Activated CD8-positive, alpha-beta memory T cell treated with anti-CD3 and anti-CD28 coated beads, Interleukin-2, amount 10 ng/mL, durations not matched to agents 7 days and 5 days (primary cell): ENCODE measurements around the gene CTAGE4. TPM values are rescaled to one million over a fixed set of nuclear protein-coding genes. Genes with fewer than 3 reads are reported as not detected.
"Not testable (repeated sequence)": the region's sequence is repeated elsewhere in the genome, so short reads cannot be mapped to it uniquely, and the experiment has no call there.

Experiments used
- ATAC-seq: fragments of 150-1000 bp; cut with Tn5 transposase; one replicate; pipeline ENCODE4 v1.10.0; 2021; ENCODE audit warnings: moderate library complexity
- CTCF ChIA-PET: fragments of 350-600 bp; sonication (Branson Sonifier 250); formaldehyde crosslinking; loops from one replicate; lab custom pipeline; 2021; ENCODE audit warnings: antibody characterized with exemption; lab: Charles Lee
- DNase-seq: peaks from one replicate; pipeline ENCODE4 v3.0.0-alpha.2; 2020
- H3K27ac Mint-ChIP-seq: one replicate; pipeline ENCODE4 v1.8.0; 2021; ENCODE audit warnings: mild to moderate bottlenecking, mixed read lengths
- H3K27me3 Mint-ChIP-seq: one replicate; pipeline ENCODE4 v1.8.0; 2021; ENCODE audit warnings: mixed read lengths
- H3K36me3 Mint-ChIP-seq: one replicate; pipeline ENCODE4 v1.8.0; 2021; ENCODE audit warnings: mild to moderate bottlenecking, mixed read lengths
- H3K4me1 Mint-ChIP-seq: one replicate; pipeline ENCODE4 v1.8.0; 2021; ENCODE audit warnings: mixed read lengths
- H3K4me3 Mint-ChIP-seq: one replicate; pipeline ENCODE4 v1.8.0; 2021; ENCODE audit warnings: mild to moderate bottlenecking, moderate library complexity, mixed read lengths
- H3K9me3 Mint-ChIP-seq: one replicate; pipeline ENCODE4 v1.8.0; 2022; ENCODE audit warnings: low read depth, mixed read lengths
- total RNA-seq, 2 experiments: library from RNA; stranded (reverse); gene quantifications; one replicate each; pipeline ENCODE4 v1.2.3, GENCODE V29; 2021

Gene CTAGE4
- total RNA-seq, 2 experiments from 2014 or later, result 1.2 to 1.8 TPM

- H3K36me3 Mint-ChIP-seq, H3K4me3 Mint-ChIP-seq, H3K4me1 Mint-ChIP-seq, DNase-seq, ATAC-seq, CTCF ChIA-PET, H3K27me3 Mint-ChIP-seq, H3K27ac Mint-ChIP-seq, H3K9me3 Mint-ChIP-seq: not testable (repeated sequence)
These were observed 4.6 kb downstream of the CTAGE4 start for GRCh38 chr7:144187848-144188247.

GRCh38 chr7:144188578-144189171 lies 5.4 kb downstream of the CTAGE4 start:
- DNase-seq, H3K27ac Mint-ChIP-seq, H3K36me3 Mint-ChIP-seq, H3K4me1 Mint-ChIP-seq, H3K9me3 Mint-ChIP-seq, H3K4me3 Mint-ChIP-seq, H3K27me3 Mint-ChIP-seq, CTCF ChIA-PET: not testable (repeated sequence)
- peak; percentile 57 for ATAC-seq

- CTCF ChIA-PET, ATAC-seq: not testable (repeated sequence)
These were observed 10.5 kb downstream of the CTAGE4 start for GRCh38 chr7:144193782-144194181.

GRCh38 chr7:144194453-144194852 lies 11.2 kb downstream of the CTAGE4 start:
- not testable (repeated sequence) for H3K36me3 Mint-ChIP-seq, DNase-seq

More at GRCh38 chr7:144193782-144194181, 10.5 kb downstream of the CTAGE4 start:
- not testable (repeated sequence) for H3K4me1 Mint-ChIP-seq, H3K4me3 Mint-ChIP-seq, DNase-seq, H3K27ac Mint-ChIP-seq, H3K27me3 Mint-ChIP-seq, H3K36me3 Mint-ChIP-seq, H3K9me3 Mint-ChIP-seq

GRCh38 chr7:144195212-144195872 lies 12.1 kb downstream of the CTAGE4 start, which contains the start of gene ARHGEF35:
TSS of gene ARHGEF35 (minus strand) at chr7:144195833. CDS start at chr7:144188383, 7,450 bp downstream.
- ATAC-seq, result peak; percentile 76
- H3K27ac Mint-ChIP-seq, H3K27me3 Mint-ChIP-seq, H3K4me1 Mint-ChIP-seq, DNase-seq, H3K36me3 Mint-ChIP-seq, CTCF ChIA-PET, H3K9me3 Mint-ChIP-seq, H3K4me3 Mint-ChIP-seq: not testable (repeated sequence)

More at GRCh38 chr7:144194453-144194852, 11.2 kb downstream of the CTAGE4 start:
- H3K9me3 Mint-ChIP-seq, H3K27me3 Mint-ChIP-seq, H3K4me1 Mint-ChIP-seq, H3K4me3 Mint-ChIP-seq, H3K27ac Mint-ChIP-seq, ATAC-seq, CTCF ChIA-PET: not testable (repeated sequence)

GRCh38 chr7:144198934-144199333 lies 15.7 kb downstream of the CTAGE4 start:
- H3K27ac Mint-ChIP-seq, H3K4me1 Mint-ChIP-seq, H3K4me3 Mint-ChIP-seq, H3K36me3 Mint-ChIP-seq, H3K9me3 Mint-ChIP-seq, CTCF ChIA-PET, H3K27me3 Mint-ChIP-seq, ATAC-seq, DNase-seq: not testable (repeated sequence)

- ATAC-seq, result peak; percentile 86
- not testable (repeated sequence) for H3K4me1 Mint-ChIP-seq
These were observed 18.7 kb downstream of the CTAGE4 start for GRCh38 chr7:144201978-144202377.

GRCh38 chr7:144203086-144203485 lies 19.8 kb downstream of the CTAGE4 start:
- H3K4me3 Mint-ChIP-seq, H3K27ac Mint-ChIP-seq, H3K36me3 Mint-ChIP-seq, DNase-seq, ATAC-seq, H3K9me3 Mint-ChIP-seq, H3K27me3 Mint-ChIP-seq, H3K4me1 Mint-ChIP-seq, CTCF ChIA-PET: not testable (repeated sequence)

More at GRCh38 chr7:144201978-144202377, 18.7 kb downstream of the CTAGE4 start:
- H3K9me3 Mint-ChIP-seq, H3K27ac Mint-ChIP-seq, CTCF ChIA-PET, H3K4me3 Mint-ChIP-seq, H3K36me3 Mint-ChIP-seq, H3K27me3 Mint-ChIP-seq, DNase-seq: not testable (repeated sequence)

- CTCF ChIA-PET, ATAC-seq, H3K36me3 Mint-ChIP-seq, H3K4me3 Mint-ChIP-seq, H3K27me3 Mint-ChIP-seq, H3K4me1 Mint-ChIP-seq, H3K27ac Mint-ChIP-seq, DNase-seq, H3K9me3 Mint-ChIP-seq: not testable (repeated sequence)
These were observed 22.0 kb downstream of the CTAGE4 start for GRCh38 chr7:144205306-144205705.

GRCh38 chr7:144217200-144217599 lies 33.9 kb downstream of the CTAGE4 start:
- peak; percentile 33 for ATAC-seq
- H3K4me3 Mint-ChIP-seq, H3K36me3 Mint-ChIP-seq, CTCF ChIA-PET, DNase-seq, H3K9me3 Mint-ChIP-seq, H3K27me3 Mint-ChIP-seq, H3K27ac Mint-ChIP-seq, H3K4me1 Mint-ChIP-seq: not testable (repeated sequence)

GRCh38 chr7:144218581-144218980 lies 35.3 kb downstream of the CTAGE4 start:
- H3K36me3 Mint-ChIP-seq, DNase-seq, H3K27ac Mint-ChIP-seq, H3K9me3 Mint-ChIP-seq, H3K27me3 Mint-ChIP-seq, ATAC-seq, H3K4me3 Mint-ChIP-seq, H3K4me1 Mint-ChIP-seq, CTCF ChIA-PET: not testable (repeated sequence)

GRCh38 chr7:144219149-144219548 lies 35.9 kb downstream of the CTAGE4 start:
- H3K36me3 Mint-ChIP-seq, H3K27ac Mint-ChIP-seq, ATAC-seq, H3K27me3 Mint-ChIP-seq, DNase-seq, CTCF ChIA-PET, H3K9me3 Mint-ChIP-seq, H3K4me1 Mint-ChIP-seq, H3K4me3 Mint-ChIP-seq: not testable (repeated sequence)

GRCh38 chr7:144220531-144220930 lies 37.3 kb downstream of the CTAGE4 start:
- H3K4me1 Mint-ChIP-seq, H3K27me3 Mint-ChIP-seq, ATAC-seq, DNase-seq, CTCF ChIA-PET, H3K4me3 Mint-ChIP-seq, H3K9me3 Mint-ChIP-seq, H3K27ac Mint-ChIP-seq, H3K36me3 Mint-ChIP-seq: not testable (repeated sequence)

- H3K4me3 Mint-ChIP-seq, H3K27ac Mint-ChIP-seq, H3K4me1 Mint-ChIP-seq, ATAC-seq, H3K36me3 Mint-ChIP-seq, DNase-seq, CTCF ChIA-PET, H3K27me3 Mint-ChIP-seq, H3K9me3 Mint-ChIP-seq: not testable (repeated sequence)
These were observed 40.4 kb downstream of the CTAGE4 start for GRCh38 chr7:144223675-144224074.
